HUES64 (cell line): Measurements from ENCODE around the gene ING2.
"Not testable (repeated sequence)": the region's sequence is repeated elsewhere in the genome, so short reads cannot be mapped to it uniquely, and the experiment has no call there.

Source experiments
- H3K27ac ChIP-seq: 2 replicates; pipeline ENCODE4 v1.7.0; 2013; ENCODE audit warnings: low read depth, low read length, inconsistent platforms
- H3K27me3 ChIP-seq: 2 replicates; pipeline ENCODE4 v1.6.1; 2013; ENCODE audit warnings: mild to moderate bottlenecking, low read length; ENCODE audit not compliant: insufficient read depth
- H3K36me3 ChIP-seq: 2 replicates; pipeline ENCODE4 v1.6.1; 2013; ENCODE audit warnings: mild to moderate bottlenecking, low read length; ENCODE audit not compliant: insufficient read depth
- H3K4me1 ChIP-seq: 2 replicates; pipeline ENCODE4 v1.6.1; 2013; ENCODE audit warnings: mild to moderate bottlenecking, low read length, moderate library complexity; ENCODE audit not compliant: insufficient read depth
- H3K4me3 ChIP-seq: 2 replicates; pipeline ENCODE4 v1.5.1; 2013; ENCODE audit warnings: mild to moderate bottlenecking, low read length, moderate library complexity
- H3K9ac ChIP-seq: 2 replicates; pipeline ENCODE4 v1.6.1; 2013; ENCODE audit warnings: mild to moderate bottlenecking, low read depth, low read length
- H3K9me3 ChIP-seq: 2 replicates; pipeline ENCODE4 v1.6.1; 2013; ENCODE audit warnings: low read depth, low read length; ENCODE audit not compliant: insufficient read depth
- WGBS: fragments of 150-250, 120-280 bp; methylation state at CpG from one replicate; pipeline ENCODE4 v1.1.7; 2013; ENCODE audit warnings: missing lambda C conversion rate; 5-methylcytosine and 5-hydroxymethylcytosine counted together

The ING2 gene

GRCh38 chr4:183552274-183553146 lies 47.7 kb downstream of the ING2 start:
- Histone ChIP-seq H3K27ac (no peak overlapping the region), H3K9me3 (peaks cover 4% of the 10 kb centered on the region; the same call in 1 of the 2 replicates), H3K4me3 (no peak overlapping the region), H3K9ac (no peak overlapping the region), H3K36me3 (no peaks in the 10 kb centered on the region), H3K4me1 (no peaks in the 10 kb centered on the region), H3K27me3 (no peaks in the 10 kb centered on the region)
- 92% methylated on average over 18 of the region's 18 CpGs for WGBS

DNA sequence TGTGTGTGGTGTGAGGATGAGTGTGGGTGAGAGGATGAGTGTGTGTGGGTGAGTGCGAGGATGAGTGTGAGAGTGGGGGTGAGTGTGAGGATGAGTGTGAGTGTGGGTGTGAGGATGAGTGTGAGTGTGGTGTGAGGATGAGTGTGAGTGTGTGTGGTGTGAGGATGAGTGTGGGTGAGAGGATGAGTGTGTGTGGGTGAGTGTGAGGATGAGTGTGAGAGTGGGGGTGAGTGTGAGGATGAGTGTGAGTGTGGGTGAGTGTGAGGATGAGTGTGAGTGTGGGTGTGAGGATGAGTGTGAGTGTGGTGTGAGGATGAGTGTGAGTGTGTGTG lies 48.3 kb downstream of the ING2 start:
- H3K4me3 ChIP-seq, H3K4me1 ChIP-seq, H3K9ac ChIP-seq, H3K36me3 ChIP-seq, H3K27ac ChIP-seq, H3K27me3 ChIP-seq, H3K9me3 ChIP-seq: not testable (repeated sequence)
- no CpG with 5 or more reads among the region's 1 CpG for WGBS

GRCh38 chr4:183553601-183554345 lies 48.9 kb downstream of the ING2 start:
- WGBS: 88% methylated on average over 5 of the region's 5 CpGs
- H3K4me3 ChIP-seq: no peak overlapping the region

GRCh38 chr4:183554346-183554686 lies 49.5 kb downstream of the ING2 start:
- no peaks in the 10 kb centered on the region for H3K27me3 ChIP-seq
- H3K9ac ChIP-seq: no peak overlapping the region
- H3K4me3 ChIP-seq: no peak overlapping the region
- H3K9me3 ChIP-seq: peaks cover 4% of the 10 kb centered on the region; the same call in 1 of the 2 replicates
- no peaks in the 10 kb centered on the region for H3K4me1 ChIP-seq
- no peak overlapping the region for H3K27ac ChIP-seq
- 93% methylated on average over 2 of the region's 6 CpGs for WGBS
- H3K36me3 ChIP-seq: no peaks in the 10 kb centered on the region

More at GRCh38 chr4:183553601-183554345, 48.9 kb downstream of the ING2 start:
- H3K9me3 ChIP-seq: peaks cover 4% of the 10 kb centered on the region; the same call in 1 of the 2 replicates
- no peaks in the 10 kb centered on the region for H3K27me3 ChIP-seq
- no peaks in the 10 kb centered on the region for H3K4me1 ChIP-seq
- no peak overlapping the region for H3K9ac ChIP-seq
- H3K27ac ChIP-seq: no peak overlapping the region
- no peaks in the 10 kb centered on the region for H3K36me3 ChIP-seq

GRCh38 chr4:183554878-183555585 lies 50.2 kb downstream of the ING2 start:
- H3K36me3 ChIP-seq: no peaks in the 10 kb centered on the region
- WGBS: 87% methylated on average over 8 of the region's 8 CpGs
- H3K9me3 ChIP-seq: peaks cover 4% of the 10 kb centered on the region; the same call in 1 of the 2 replicates
- H3K27ac ChIP-seq: no peak overlapping the region
- no peaks in the 10 kb centered on the region for H3K4me1 ChIP-seq
- H3K27me3 ChIP-seq: no peaks in the 10 kb centered on the region
- no peak overlapping the region for H3K9ac ChIP-seq
- H3K4me3 ChIP-seq: no peak overlapping the region

DNA sequence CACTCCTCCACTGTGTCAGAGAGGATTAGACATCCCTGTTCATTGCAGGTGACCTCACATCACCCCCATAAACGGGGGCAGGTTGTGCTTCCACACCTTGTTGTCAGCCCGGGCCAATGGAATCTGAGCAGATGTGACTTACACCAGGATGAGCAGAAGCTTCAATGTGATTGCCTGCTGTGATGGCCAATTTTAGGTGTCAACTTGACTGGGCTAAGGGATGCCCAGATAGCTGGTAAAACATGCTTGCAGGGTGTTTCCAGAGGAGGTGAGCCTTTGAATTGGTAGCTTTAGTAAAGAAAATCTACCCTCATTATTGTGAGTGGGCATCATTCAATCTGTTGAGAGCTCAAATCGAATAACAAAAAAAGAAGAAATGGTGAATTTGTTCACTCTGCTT lies 52.1 kb downstream of the ING2 start:
- WGBS: 88% methylated on average over 3 of the region's 3 CpGs
- Histone ChIP-seq H3K27ac (no peak overlapping the region), H3K4me3 (no peak overlapping the region), H3K27me3 (no peaks in the 10 kb centered on the region), H3K4me1 (no peaks in the 10 kb centered on the region), H3K36me3 (no peaks in the 10 kb centered on the region), H3K9me3 (peaks cover 4% of the 10 kb centered on the region; the same call in 1 of the 2 replicates), H3K9ac (no peak overlapping the region)

GRCh38 chr4:183557611-183558010 lies 52.8 kb downstream of the ING2 start:
- H3K4me3 ChIP-seq: no peak overlapping the region

DNA sequence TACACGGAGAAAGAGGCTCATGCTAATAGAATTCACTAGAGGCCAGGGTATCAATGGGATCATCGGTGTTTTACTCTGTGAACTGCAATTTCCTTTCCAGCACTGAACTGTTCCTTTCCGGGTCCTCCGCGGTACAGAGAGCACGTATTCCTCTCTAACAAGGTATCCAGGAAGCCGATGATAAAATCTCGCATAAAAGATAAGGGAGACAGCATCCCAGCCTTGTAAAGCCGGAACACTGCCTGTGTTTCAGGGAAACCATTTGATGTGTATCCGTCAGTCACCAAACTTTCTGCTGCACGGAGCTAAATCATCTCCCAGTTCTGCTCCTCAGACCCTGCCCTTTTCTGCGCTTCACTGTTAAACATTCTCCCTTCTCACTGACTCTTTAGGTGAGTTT lies 54.0 kb downstream of the ING2 start:
- no peaks in the 10 kb centered on the region for H3K4me1 ChIP-seq
- H3K27ac ChIP-seq: no peak overlapping the region
- H3K36me3 ChIP-seq: no peaks in the 10 kb centered on the region
- H3K27me3 ChIP-seq: no peaks in the 10 kb centered on the region
- WGBS: 93% methylated on average over 12 of the region's 12 CpGs
- no peak overlapping the region for H3K9ac ChIP-seq
- no peak overlapping the region for H3K4me3 ChIP-seq
- no peaks in the 10 kb centered on the region for H3K9me3 ChIP-seq

More at GRCh38 chr4:183557611-183558010, 52.8 kb downstream of the ING2 start:
- no peak overlapping the region for H3K27ac ChIP-seq
- no peaks in the 10 kb centered on the region for H3K4me1 ChIP-seq
- H3K9ac ChIP-seq: no peak overlapping the region
- H3K27me3 ChIP-seq: no peaks in the 10 kb centered on the region
- peaks cover 1% of the 10 kb centered on the region; the same call in 1 of the 2 replicates for H3K9me3 ChIP-seq
- no peaks in the 10 kb centered on the region for H3K36me3 ChIP-seq
- WGBS: 91% methylated on average over 6 of the region's 6 CpGs

DNA sequence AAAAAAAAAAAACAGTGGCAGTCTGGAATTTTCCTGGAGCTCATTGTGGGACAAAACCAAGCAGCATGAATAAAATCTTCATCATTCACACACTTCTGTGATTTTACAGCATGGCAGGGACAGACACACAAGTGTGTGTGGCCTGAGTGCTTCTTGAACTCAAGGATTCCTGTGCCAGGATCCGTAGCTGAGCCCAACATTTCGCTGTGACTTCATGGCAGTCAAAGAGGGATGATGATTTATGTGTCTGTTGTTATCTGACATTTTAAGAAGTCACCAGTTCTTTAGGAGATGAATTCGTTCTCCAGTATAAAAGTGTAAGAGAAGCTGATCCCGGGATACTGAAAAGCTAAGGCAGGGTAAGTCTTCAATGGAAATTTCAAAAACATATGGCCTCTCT lies 57.0 kb downstream of the ING2 start:
- Histone ChIP-seq H3K4me1 (no peaks in the 10 kb centered on the region), H3K4me3 (no peak overlapping the region), H3K36me3 (no peaks in the 10 kb centered on the region), H3K9me3 (no peaks in the 10 kb centered on the region), H3K9ac (no peak overlapping the region), H3K27me3 (no peaks in the 10 kb centered on the region), H3K27ac (no peak overlapping the region)
- WGBS: 91% methylated on average over 4 of the region's 4 CpGs
